ENCODE measurements around the gene RAB11A.

The RAB11A gene

DNA sequence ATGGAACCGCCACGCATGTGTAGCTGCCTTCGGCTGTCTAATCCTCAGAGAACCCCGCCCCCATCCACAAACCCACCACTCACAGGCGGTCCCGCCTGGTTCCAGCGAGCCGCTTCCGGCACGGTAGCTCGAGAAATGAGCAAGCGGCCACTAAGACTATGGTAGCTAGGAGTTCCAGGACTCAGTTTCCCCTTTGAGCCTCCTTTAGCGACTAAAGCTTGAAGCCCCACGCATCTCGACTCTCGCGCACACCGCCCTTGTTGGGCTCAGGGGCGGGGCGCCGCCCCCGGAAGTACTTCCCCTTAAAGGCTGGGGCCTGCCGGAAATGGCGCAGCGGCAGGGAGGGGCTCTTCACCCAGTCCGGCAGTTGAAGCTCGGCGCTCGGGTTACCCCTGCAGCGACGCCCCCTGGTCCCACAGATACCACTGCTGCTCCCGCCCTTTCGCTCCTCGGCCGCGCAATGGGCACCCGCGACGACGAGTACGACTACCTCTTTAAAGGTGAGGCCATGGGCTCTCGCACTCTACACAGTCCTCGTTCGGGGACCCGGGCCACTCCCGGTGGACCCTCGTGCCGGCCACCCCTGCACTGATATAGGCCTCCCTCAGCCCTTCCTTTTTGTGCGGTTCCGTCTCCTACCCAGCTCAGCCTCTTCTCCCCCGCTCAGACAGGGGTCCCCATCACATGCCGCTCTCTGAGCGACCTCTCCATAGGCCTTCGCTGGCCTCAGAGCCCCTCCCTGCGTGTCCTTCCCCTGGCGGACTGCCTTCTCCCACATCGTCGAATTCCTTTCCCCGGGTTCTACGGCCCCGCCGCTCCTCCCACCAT, at the start of gene RAB11A:
Gene RAB11A (plus strand): TSS at position 366 of the 828 bp plus-strand sequence. CDS start 95 bp downstream, at position 461.
- DNase-seq (ENCODE audit: low read depth in 2 of 3, low spot score in 2 of 3): peak; percentile 85 to 99 (median 99)

DNA sequence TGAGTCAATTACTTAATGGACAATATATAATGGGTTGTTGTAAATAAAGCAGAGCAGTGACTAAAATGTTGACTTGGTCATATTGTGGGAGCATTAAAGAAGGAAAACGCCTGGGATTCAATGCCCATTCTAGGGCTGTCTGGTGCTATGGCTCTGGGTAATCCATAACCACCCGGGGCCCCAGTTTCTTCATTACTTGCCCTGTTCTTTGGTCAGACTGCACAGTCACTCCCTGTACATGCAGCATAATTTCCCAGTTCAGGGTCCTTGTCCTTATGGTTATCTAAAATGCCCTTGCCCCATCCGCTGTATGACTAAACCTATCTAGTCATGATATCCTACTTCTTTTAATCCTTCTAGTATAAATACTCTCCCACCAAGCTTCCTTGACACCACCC, 49.7 kb upstream of the RAB11A start:
- DNase-seq (ENCODE audit: low read depth in 2 of 3, low spot score in 2 of 3): no peak

DNA sequence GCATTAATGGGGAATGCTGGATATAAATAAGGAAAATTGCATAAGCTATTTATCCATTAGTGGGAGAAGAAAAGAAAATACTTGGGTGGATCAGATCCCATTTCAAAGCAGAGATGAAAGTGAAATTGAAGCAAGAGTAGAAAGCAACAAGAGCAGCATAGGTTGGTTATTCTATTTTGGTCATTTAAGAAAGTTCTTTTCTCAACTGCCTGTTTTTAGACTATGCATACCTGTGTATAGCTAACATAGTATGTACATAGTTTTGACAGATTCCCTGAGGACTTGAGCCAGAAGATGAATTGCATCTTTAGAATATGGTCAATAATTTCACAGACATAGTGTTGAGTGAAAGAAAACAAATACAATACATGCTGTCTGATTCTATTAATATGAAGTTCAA, 48.2 kb upstream of the RAB11A start:
- no peak for DNase-seq (ENCODE audit: low read depth in 2 of 3, low spot score in 2 of 3)

DNA sequence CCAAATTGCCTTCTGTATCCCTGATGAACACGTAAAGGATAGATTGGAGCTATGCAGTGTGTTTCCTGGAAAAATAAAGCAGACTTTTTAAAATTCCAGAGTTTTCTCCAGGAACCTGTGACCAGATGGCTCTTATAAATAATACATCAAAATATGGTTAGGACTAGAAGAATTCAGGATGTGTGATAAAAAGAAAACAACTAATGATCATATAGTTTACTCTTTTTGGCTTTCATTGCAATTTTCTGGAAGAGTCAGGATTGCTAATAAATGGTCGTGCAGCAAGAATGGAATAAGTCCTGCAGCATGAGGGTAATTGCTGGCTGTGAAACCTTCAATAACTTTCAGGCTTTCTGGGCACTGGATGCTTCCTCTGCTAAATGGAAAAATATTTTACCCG, 47.0 kb upstream of the RAB11A start:
- DNase-seq (ENCODE audit: low read depth in 2 of 3, low spot score in 2 of 3): no peak

DNA sequence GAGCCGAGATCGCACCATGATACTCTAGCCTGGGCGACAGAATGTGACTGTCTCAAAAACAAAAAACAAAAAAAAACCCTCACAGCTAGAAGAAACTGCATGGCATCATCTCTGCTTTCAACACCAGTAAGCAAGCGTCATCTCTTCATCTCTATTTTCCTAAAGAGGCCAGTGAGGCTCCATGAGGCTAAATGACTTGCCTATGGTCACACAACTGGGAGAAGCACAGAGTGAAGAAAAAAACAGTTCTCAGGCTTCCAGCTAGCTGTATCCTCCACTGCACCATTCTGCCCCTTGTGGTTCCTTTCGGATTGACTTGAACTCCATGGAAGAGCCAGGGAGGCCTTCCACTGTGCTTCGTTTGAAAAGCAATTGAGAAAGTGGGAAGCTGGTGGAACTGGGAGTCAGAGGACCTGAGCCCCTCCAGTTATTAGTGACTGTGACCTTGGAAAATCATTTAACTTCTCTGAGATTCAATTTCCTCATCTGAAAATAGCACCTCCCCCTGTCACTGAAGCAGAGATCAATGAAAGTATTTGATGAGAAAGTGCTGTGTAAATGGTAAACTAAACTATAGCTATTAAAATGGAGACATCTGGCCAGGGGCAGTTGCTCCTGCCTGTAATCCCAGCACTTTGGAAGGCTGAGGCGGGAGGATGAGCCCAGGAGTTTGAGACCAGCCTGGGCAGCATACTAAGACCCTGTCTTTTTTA, 45.1 kb upstream of the RAB11A start:
- no peak for DNase-seq (ENCODE audit: low read depth in 2 of 3, low spot score in 2 of 3)

DNA sequence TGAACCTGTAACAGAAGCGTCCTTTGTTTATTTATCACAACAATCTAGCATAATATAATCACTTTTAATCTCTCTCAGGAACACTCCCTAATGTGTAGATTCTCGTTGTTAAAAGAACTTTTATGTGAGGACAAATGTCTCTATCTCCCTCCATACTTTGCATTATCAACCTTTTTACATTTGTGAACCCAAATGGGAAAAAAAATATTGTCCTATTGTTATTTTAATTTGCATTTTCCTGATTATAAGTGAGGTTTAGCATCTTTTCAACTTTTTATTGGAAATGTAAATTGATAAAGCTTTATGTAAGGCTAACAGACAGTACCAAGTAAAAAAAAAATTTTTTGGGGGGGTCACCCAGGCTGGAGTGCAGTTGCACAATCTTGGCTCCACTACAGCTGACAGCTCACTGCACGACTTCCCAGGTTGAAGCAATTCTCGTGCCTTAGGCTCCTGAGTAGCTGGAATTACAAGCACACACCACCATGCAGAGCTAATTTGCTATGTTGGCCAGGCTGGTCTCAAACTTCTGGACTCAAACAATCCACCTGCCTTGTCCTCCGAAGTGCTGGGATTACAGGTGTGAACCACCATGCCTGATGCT, 44.2 kb upstream of the RAB11A start:
- DNase-seq (ENCODE audit: low read depth in 2 of 3, low spot score in 2 of 3): no peak

DNA sequence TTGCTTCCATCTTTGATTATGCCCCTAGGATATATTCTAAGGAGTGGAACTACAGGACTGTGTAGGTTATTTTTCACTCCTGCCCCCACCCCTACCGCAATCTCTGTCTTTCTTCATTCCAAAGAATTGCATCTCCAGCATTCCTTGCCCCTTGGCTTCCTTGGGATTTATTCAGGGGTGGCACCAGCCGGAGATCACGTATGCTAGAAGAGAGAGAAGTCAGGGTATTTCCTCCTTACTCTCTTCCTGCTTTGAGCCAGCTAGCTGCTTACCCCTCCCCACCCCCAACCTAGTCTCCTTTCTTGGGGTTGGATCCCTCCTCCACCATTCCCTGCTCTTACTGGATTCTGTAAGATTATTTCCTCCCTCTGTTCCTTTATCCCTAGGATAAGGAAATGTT, 42.2 kb upstream of the RAB11A start:
- no peak for DNase-seq (ENCODE audit: low read depth in 2 of 3, low spot score in 2 of 3)

DNA sequence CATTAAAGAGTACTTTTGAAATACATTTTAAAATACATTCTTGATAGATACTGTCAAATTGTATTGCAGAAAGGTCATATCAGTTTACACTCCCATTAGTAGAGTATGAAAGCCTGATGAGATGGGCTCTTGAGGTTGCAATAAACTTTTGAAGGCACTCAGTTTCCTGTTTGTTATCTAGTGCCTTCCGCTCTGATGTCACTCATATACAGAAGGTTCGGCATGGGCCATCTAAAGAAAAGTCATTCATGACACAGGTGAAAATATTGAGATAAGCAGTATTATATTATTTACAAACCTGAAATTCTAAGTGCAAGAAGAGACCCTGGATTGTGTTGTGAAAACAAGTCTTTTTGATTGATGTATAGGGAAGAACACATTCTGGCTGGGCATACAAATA, 40.7 kb upstream of the RAB11A start:
- no peak for DNase-seq (ENCODE audit: low read depth in 2 of 3, low spot score in 2 of 3)

DNA sequence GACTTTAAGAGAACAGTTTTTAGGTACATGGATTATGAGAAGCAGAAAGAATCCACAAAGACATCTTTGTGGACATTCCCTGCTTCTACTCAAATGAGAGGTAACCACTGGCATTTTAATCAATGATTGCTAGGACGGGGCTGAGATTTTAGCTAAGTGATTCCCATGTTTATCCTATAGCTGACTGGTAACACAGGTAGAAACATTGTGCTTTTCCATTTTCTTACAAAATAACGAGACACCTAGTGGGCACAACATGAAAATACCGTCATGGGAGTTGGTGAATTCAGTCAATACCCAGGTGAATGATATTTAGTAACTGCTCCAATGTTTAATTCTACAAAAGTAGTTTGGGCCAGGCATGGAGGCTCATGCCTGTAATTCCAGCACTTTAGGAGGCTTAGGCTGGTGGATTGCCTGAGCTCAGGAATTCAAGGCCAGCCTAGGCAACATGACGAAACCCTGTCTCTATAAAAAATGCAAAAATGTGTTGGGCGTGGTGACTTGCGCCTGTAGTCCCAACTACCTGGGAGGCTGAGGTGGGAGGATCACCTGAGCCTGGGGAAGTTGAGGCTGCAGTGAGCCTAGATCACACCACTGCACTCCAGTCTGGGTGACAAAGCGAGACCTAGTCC, 40.0 kb upstream of the RAB11A start:
- DNase-seq (ENCODE audit: low read depth in 2 of 3, low spot score in 2 of 3): no peak

DNA sequence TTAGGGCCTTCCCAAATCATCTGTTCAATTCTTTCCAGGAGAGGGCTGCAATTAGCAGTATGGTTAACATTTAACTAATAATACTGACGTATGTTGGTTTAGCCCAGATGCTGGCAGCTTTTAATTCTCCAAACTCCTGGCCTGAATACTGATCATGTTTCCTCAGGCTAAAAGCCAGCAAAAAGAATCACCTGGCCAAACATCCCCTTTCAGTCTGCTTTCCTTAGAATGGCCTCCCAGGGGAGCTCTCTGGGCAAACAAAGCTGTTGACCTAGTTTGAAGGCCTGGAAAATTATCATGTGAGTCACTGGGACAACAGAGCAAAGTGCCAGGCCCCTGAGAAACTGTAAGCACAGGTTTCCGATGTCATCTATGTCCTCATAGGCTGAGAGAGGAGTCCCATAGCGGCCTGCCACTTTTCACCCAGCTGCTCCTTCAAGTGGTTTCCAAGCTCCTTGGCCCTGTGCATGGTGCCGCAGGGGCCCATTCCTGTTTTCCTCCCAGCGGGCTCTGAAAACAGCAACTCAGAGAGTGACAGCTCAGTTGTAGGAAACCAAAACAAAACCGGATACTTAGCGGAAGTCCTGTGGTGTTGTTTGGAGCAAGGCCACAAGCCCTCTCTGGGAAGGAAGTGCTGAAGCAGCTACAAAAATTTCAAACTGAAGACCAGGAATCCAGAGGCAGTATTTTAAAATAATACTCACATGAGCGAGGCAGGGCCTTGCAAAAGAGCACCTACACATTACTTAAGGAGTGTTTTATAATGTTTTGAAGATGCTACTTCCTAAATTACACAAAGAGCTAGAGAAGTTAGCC, 36.5 kb upstream of the RAB11A start:
- peak in 2 of 3 experiments; percentile 30 to 32 for DNase-seq (ENCODE audit: low read depth in 2 of 3, low spot score in 2 of 3)

DNA sequence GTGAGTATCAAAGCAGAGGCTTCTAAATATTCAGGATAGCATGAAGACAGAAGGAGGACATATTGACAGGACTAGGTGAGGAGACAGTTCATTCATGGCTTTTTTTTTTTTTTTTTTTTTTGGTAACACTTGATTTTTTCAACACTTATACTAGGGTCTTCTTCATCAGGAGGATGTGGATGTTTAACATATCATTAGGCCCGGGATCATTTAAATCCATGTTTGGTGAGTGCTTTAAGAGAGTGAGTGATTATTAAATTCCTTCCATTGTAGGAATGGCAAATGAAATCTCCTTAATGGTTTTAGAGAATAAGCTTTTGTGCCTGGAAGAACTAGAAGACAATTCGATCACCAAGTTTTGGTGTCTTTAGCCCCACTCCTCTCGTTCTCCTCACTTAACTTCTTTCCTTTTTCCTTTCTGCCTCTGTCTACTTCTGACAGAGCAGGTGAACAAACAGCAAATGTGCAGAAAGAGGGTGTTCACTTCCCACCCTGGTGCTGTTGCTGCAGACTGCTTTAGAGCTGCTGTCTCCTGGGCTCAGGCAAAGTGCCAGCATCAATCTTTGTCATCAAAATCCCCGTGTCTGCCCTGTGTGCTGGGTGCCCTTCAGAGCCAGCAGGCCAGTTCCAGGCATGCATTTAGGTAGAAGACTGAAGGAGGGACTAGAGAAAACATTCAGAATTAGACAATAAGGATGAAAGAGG, 35.6 kb upstream of the RAB11A start:
- DNase-seq (ENCODE audit: low read depth in 2 of 3, low spot score in 2 of 3): no peak

DNA sequence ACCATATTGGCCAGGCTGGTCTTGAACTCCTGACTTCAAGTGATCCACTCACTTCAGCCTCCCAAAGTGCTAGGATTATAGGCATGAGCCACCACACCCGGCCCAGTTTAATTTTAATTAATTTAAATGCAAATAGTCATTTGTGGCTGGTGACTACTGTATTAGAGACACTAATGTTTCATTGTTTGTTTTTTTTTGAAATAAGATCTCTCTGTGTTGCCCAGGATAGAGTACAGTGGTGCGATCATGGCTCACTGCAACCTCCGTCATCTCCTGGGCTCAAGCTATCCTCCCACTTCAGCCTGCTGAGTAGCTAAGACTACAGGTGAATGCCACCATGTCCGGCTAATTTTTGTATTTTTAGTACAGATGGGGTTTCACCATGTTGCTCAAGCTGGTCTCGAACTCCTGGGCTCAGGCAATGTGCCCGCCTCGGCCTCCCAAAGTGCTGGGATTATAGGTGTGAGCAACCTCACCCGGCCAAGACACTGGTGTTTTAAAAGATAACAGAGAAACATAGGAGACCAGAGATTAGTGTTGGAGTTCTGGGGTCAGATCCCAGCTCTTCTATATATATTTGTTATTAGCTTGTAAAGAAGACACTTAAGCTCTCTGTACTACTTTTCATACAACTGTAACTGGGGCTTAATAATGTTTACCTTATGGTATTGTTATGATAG, 34.5 kb upstream of the RAB11A start:
- no peak for DNase-seq (ENCODE audit: low read depth in 2 of 3, low spot score in 2 of 3)

DNA sequence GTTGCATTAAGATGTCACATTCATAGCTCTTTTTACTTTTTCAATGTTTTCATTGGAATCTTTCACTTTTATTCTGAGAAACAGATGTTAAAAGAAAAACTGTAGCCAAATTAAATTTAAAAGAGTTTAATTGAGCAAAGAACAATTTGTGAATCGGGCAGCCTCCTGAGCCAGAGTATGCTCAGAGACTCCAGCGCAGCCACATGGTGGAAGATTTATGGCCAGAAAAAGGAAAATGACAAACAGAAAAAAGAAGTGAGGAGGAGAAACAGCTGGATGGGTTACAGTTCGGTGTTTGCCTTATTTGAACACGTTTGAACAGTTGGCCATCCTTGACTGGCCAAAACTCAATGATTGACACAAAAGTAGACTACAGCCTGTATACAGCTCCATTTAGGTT, 33.8 kb upstream of the RAB11A start:
- no peak for DNase-seq (ENCODE audit: low read depth in 2 of 3, low spot score in 2 of 3)

DNA sequence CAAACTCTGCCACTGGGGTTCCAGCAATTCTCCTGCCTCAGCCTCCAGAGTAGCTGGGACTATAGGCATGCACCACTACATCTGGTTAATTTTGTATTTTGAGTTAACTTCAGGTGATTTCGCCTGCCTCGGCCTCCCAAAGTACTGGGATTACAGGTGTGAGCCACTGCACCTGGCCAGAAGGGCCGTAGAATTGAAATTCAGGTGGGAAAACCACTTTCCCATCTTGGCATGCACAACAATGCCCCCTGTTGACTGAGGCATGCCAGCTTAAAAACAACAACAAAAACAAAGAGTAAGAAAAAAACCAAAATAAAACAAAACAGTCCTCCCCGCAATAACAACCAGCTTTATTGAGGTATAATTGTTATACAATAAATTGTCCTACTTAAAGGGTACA, 32.6 kb upstream of the RAB11A start:
- no peak for DNase-seq (ENCODE audit: low read depth in 2 of 3, low spot score in 2 of 3)

DNA sequence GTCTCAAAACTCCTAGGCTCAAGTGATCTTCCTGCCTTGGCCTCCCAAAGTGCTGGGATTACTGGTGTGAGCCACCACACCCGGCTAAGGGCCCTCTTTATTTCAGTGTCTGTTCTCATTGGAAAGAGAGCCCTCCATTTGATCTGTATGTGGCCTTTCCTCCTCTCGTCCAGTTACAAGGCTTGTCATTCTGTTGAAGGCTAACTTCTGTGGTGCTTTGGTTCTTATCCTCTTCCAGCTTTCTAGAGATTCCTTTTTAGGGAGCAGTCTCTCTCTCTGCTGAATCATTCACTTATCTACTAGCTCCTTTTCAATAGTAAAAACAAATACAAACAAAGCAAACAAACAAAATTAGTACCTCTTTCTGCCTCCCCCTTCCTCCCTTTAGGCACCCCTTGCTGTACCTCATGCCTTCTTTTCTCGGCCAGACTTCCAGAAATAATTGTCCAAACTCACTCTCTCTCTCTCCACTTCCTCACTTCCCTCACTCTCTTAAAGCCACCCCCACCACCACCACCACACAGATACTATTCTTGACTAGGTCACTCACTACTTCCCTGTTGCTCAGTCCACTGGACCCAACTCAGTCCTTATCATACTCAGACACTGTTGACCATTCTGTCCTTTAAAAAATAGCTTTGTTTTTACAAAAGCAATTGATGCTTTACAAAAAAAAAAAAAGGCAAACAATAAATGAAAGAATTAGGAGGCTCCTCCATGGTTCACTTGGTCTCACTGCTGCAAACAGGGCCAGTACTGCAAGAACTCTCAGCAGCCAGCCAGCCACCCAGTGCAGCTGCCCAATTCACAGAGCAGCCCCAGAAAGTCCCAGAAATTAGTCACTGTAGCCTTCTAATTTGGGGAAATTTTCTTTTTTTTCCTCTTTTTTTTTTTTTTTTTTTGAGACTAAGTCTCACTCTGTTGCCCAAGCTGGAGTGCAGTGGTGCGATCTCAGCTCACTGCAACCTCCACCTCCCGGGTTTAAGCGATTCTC, 31.7 kb upstream of the RAB11A start:
- no peak for DNase-seq (ENCODE audit: low read depth in 2 of 3, low spot score in 2 of 3)

DNA sequence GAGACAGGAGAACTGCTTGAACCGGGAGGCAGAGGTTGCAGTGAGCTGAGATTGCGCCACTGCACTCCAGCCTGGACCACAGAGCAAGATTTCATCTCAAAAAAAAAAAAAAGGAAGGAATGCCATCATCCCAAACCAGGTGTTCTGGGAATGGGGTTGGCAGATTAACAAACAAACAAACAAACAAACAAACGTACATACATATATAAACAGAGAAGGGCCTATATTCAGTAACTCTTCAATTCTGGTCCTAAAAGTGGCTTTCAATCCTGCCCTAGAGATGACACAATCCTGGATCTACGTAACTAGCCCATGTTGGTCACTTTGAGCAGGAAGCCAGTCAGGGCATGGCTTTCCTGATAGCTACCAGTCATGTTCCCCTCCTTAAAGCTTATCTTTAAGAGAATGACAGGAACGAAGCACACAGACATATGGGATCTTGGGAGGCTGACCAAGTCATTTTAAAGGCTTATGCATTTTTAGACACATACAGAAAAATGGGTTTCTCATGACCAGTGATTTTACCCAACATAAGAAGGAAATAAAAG, 29.9 kb upstream of the RAB11A start:
- DNase-seq (ENCODE audit: low read depth in 2 of 3, low spot score in 2 of 3): no peak

DNA sequence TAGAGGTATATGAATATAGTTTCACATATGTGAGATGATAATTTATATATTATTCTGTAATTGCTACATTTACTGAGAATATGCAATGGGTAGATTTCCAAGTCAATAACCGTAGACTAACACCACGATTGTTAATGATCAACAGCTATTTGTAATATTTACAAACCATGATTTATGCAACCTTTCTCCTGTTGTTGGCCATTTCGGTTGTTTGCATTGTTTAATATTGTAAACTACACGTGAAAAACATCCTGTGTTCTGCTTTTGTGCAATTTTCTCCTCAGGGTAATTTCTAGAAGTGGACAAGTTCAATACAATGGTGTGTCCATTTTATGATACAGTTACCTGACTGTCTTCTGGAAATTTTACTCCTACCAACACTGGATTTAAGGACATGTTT, 29.3 kb upstream of the RAB11A start:
- DNase-seq (ENCODE audit: low read depth in 2 of 3, low spot score in 2 of 3): no peak

All from activated CD8-positive, alpha-beta memory T cell treated with anti-CD3 and anti-CD28 coated beads for 48 hours (primary cell).